B cell (primary cell): ENCODE measurements around the gene FSTL5.

Experiments
- EZH2 ChIP-seq: IDR thresholded peaks from 2 replicates; pipeline ENCODE4 v1.6.1; 2012; ENCODE audit warnings: borderline replicate concordance, low read depth, mild to moderate bottlenecking, moderate library complexity, low read length; ENCODE audit not compliant: insufficient read depth, poor library complexity, severe bottlenecking
- TF ChIP-seq, protein P1 (sequence below): fragments of 200-600 bp; IDR thresholded peaks from one replicate; pipeline ENCODE4 v1.8.0; 2022; ENCODE audit warnings: antibody characterized with exemption, mild to moderate bottlenecking

DNA sequence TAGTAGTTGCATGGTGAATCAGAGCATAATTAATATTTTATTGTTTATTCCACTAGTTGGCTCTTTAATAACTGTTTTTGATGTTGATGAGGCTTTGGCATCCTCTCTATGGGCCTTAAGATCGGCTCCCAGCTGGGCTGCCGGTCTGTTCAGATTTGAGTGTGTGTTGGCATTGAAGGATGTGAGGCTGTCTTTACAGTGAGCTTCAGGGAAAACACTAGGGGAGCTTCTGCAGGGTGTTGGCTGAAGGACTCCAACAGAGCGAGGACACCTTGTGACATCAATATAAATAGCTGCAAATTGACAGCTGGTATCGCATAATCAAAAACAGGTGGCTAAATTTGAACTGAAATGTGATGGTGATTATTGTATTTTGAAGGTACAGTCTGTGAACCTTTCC lies 322.0 kb downstream of the FSTL5 start:
- TF ChIP-seq, protein P1, sequence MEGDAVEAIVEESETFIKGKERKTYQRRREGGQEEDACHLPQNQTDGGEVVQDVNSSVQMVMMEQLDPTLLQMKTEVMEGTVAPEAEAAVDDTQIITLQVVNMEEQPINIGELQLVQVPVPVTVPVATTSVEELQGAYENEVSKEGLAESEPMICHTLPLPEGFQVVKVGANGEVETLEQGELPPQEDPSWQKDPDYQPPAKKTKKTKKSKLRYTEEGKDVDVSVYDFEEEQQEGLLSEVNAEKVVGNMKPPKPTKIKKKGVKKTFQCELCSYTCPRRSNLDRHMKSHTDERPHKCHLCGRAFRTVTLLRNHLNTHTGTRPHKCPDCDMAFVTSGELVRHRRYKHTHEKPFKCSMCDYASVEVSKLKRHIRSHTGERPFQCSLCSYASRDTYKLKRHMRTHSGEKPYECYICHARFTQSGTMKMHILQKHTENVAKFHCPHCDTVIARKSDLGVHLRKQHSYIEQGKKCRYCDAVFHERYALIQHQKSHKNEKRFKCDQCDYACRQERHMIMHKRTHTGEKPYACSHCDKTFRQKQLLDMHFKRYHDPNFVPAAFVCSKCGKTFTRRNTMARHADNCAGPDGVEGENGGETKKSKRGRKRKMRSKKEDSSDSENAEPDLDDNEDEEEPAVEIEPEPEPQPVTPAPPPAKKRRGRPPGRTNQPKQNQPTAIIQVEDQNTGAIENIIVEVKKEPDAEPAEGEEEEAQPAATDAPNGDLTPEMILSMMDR = no peak
- TF ChIP-seq EZH2 = no peak
